GM19455 (cell line): ENCODE measurements around the gene PCGF5.
A peak's percentile ranks its signal among the peaks of the same experiment; 100 is the strongest.
"Not testable (repeated sequence)": the region's sequence is repeated elsewhere in the genome, so short reads cannot be mapped to it uniquely, and the experiment has no call there.

Experiments
- ATAC-seq: cut with Tn5 transposase; IDR thresholded peaks from one replicate; pipeline ENCODE4 v1.9.1; 2021; ENCODE audit not compliant: unreplicated experiment

Gene PCGF5

DNA sequence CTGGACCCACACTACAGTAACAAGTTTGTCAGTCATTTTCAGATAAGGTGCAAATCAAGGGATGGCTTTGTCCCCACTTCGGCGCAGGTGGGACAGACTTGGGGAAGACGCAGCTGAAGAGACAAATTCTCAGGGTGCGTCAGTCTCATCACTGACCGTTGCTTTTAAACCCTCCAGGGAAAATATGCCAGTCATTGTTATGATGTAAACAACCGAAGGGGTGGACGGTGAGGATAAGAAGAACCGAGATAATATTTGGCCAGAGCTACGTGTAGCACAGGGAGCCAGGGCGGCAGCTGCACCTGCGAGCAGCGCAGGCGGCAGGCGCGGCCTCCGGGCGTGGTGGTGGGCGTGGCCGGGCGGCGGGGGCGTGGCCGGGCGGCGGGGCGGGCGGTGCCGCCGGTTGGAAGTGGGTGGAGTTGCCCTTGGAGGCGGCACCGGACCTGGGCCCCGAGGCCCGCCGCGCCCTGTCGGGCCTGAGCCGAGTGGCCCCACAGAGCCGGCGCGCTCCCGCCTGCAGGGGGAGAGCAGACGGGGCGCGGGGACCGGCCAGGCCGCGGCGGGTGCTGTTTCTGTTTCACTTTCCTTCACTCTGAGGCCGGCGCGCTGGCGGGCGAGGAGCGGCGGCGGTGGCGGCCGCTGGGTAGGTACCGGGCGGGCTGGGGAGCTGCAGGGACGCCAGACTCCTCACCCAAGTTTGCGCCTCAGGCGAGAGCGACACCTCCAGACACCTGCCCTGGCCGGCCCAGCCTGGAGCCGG lies at the start of gene PCGF5:
Gene PCGF5 (plus strand): TSS at position 470 of the 760 bp plus-strand sequence. CDS start 2,209 bp downstream, outside the sequence.
- peak; percentile 96 for ATAC-seq

DNA sequence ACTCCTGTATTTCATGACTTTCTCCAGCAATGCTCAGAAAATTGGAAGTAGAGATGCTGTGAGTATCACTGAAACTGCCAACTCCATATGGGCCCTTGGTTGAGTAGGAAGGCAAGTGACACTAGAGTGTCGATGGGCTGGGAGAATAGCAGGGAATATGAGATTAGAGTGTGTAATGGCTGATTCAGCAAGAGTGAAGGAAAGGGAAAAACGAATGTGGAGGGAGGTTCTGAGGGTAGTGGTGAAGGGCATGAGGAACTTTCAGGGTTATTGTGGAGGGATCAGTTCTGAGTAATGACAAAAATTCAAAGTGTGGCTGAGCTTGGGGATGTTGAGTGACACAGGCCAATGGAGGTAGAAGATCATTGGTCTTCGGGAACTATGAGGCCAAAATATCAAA lies 49.0 kb upstream of the PCGF5 start:
- no peak for ATAC-seq

DNA sequence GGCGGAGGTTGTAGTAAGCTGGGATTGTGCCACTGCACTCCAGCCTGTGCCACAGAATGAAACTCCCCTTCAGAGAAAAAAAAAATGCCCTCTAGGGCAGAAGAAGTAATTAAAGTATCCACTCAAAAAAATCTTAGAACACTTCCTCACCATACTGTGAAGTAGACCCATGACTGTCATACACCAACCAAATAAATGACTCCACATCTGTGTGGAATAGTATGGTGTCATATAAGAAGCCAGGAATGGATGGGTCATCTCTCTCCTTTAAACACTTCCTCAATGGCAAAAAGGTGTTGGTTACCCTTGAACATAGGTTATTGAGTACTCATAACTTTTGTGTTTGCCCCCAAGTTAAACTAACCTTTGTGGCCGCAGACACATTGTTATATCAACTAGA lies 48.1 kb upstream of the PCGF5 start:
- no peak for ATAC-seq

DNA sequence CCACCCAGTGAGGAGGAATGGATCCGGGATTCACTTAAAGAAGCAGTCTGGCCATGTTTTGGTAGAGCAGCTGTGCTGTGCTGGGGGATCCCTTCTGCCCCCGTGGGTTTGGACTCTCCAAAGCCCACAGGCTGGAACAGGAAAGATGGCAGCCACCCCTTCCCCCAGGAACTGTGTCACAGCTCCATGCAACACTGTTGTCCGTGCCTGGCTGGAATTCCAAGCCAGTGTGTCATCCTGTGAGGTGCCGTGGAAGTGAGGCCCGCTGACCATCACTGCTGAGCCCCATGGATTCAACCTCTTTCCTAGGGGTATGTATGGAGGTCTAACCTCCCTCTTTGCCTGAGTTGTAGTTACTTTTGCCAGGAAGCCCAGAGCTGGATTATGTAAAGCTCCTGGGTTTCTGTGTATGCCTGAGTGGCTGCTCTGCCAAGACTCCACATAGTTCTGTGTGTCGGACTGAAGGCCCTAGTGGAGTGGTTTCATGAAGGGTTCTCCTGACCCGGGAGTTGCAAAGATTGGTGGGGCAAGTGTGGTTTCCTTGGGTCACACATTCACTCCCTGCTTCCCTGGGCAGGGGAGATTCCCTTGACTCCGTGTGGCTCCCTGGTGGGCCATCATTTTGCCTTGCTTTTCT lies 35.1 kb upstream of the PCGF5 start:
- ATAC-seq = no peak

DNA sequence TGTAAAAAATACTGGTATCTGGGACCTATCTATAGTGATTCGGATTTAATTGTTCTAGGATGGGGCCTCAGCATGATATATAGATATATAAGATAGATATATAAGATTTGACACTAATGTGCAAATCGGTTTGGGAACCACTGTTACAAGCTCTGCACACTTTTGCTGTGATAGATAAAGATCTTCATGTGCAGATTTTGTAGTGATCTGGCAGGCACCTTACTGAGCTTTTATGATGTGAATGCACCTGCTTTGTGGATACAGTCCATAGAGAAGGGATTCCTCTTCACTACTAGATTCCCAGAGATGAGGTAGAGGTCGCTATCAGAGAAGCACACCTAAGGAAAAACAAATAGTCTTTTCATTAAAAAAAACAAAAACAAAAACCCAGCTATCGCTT lies 33.3 kb upstream of the PCGF5 start:
- ATAC-seq = no peak

GRCh38 chr10:91188010-91188409 lies 32.5 kb upstream of the PCGF5 start:
- ATAC-seq = not testable (repeated sequence)

- ATAC-seq = no peak
Measured at GRCh38 chr10:91188889-91189288, 31.6 kb upstream of the PCGF5 start.

DNA sequence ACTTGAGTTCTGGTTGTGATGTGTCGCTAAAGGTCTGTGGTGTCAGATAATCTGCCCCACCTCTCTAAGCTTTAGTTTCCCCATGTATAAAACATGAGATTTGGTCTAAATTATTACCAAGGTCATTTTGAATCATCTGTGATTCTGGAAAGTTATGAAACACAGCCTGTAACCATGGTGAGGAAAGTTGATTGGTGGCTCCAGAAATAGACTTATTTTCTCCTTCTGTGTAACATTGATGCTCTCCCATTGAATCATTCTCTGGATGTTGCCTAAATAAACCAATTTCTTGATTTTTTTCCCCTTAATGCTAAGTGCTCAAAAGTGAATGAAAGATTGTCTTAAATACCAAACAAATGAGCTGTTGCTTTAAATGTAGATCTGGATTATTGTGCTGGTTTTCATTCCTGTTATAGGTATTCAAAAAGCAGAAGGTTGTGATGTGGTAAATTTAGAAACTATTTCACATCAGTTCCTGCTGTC lies 30.0 kb upstream of the PCGF5 start:
- no peak for ATAC-seq

DNA sequence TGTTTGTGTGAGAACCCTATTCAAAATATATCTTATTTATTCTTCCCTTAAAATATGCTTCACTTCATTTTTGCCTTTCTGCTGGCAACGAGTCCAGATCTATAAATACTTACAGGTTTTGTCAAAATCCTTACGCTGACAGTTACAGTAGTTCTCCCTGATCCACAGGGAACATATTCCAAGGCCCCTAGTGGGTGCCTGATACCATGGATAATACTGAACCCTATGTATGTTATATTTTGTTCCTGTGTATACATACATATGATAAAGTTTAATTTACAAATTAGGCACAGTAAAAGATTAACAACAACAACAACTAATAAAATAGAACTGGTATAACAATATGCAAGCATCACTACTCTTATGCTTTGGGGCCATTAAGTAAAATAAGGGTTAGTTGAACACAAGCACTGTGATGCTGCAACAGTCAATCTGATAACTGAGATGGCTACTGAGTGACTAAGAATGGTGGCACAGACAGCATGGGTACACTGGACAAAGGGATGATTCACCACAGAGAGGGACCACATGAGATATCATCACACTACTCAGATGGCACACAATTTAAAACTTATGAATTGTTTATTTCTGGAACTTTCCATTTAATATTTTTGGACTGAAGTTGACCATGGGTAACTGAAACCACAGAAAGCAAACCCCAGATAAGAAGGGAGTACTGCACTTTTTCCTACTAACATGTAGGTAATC lies 29.4 kb upstream of the PCGF5 start:
- no peak for ATAC-seq

DNA sequence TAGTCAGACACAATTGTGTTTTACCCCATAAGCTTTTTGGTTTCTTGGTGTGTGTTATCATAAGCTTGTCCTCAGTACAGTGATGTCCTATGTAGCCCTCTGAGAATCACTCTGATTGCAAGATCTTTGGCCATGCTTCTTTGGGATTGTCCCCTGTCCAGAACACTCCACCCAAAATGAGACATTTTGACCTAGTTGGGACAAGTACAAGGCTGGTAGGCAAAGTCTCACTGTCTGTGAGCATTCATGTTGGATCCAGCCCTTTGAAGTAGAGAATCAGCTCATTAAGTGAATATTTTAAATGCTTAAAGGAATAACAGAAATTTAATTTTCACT lies 28.9 kb upstream of the PCGF5 start:
- no peak for ATAC-seq

DNA sequence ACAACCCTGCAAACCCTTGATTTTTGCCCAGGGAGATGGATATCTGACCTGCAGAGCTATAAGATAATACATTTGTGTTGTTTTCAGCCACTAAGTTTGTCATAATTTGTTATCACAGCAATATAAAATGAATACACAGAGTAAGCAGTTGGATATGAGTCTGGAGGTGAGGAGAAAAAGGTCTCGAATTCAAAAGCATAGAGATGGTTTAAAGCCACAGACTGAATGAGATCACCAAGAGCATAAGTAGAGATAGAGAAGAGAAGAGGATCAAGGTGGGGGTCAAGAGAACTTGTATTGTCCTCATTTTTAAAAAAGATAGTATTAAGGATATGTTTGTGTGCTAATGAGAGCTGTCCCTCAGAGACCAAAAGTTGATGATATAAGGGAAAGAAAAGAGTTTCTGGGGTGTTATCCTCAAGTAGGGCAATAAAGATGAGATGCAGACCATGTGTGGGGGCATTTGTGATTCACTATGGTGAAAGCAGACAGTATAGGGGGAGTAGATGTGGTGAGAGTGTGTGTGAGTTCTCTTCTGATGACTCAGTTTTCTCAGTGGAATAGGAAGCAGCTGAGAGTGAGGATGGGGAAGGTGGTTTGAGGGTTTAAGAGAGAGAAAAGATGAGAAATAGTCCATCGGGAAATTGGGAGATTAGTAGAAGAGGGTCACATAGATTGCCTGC lies 25.8 kb upstream of the PCGF5 start:
- ATAC-seq = no peak

DNA sequence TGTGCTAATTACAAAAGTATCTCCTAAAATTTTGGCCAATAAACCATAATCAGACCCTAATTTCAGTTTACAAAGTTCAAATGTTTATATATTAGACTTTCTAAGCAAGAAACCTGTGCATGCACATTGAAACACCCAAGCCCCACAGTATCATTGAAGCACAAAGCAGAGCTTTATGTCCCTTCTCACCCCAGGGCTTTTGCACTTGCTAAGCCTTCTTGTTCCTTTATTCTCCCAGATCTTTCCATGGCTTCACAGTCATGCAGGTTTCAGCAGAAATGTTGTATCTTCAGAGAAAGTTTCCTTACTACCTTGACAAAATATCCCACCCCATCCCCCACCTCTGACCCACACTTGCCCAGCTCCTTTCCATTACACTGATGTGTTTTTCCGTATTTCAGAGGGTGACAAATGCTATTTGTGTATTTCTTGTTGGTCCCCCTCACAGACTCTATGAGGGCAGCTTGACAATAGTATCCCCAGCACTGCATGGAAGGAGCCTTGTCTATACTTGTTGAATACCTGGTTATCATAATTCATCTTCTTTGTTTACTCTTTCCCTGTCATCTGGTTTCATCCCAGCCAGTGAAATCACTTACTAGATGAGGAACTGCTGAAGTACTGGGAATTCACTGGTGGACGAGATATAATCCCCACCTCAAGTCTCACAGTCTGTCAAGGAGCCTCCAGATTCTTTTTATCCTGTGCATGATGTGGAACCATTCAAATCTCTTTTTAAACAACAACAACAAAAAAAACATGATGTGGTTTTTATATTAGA lies 24.0 kb upstream of the PCGF5 start:
- ATAC-seq = no peak

- ATAC-seq = no peak
Measured at GRCh38 chr10:91197127-91197526, 23.3 kb upstream of the PCGF5 start.

DNA sequence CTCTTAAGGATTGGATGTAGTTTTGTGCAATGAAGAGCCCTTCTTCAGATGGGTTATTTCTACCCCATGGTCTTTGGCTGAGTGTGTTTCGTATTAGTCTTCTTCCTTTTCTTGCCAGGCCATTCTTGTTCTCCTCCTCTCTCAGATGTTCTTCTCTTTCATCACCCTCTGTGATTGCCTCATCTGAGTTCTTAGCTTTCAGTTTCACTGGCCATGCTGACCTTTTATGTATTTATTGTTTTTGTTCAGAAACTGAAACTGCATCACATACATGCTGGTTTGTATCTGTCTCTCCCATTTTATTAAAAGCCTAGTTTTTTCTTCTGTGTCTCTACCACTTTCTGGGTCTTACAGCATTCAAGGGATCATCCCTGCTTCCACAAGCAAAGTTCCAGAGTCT lies 21.7 kb upstream of the PCGF5 start:
- ATAC-seq = peak; percentile 76

GRCh38 chr10:91200314-91201212 lies 19.9 kb upstream of the PCGF5 start:
- peak; percentile 1 for ATAC-seq

- peak; percentile 34 for ATAC-seq
Measured at GRCh38 chr10:91201213-91201996, 19.1 kb upstream of the PCGF5 start.

- ATAC-seq = no peak
Measured at GRCh38 chr10:91206427-91206826, 14.0 kb upstream of the PCGF5 start.

DNA sequence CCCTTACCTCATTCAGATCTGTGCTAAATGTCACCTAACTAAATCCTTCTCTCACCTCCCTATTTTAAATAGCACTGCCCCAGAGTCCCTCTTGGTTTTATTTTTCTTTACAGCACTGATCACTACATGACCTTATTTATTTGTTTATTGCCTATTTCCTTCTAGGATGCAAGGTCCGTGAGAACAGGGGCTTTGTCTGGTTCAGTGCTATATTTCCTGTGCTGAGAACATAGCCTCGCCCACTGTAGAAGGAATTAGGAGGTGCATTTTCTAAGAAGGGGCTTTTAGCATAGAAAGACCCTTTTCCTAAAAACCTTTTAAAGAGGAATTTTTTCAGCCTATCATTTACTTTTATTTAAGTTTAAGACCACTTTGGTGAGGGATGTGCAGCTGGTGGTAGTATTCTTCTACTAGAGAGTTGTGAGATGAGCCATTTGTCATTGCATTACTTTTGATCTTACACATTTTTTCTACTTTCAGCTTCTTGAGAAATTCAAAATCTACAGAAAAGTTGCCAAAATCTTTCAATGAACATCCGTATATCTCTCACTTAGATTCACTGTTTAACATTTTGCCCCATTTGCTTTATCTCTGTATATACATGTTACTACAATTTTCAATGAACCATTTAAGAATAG lies 13.5 kb upstream of the PCGF5 start:
- ATAC-seq = no peak
